Gastroesophageal sphincter (tissue), 3 donors: Measurements from ENCODE around the gene AFF3.

ENCODE experiments used
- CTCF ChIP-seq, 4 experiments: fragments of 200-600 bp in 2 of 4; fragments of 450-650 bp in 2 of 4; sonication (generic) in 1 of 4; IDR thresholded peaks; one replicate each; pipeline ENCODE4 v1.5.1; 2017 to 2019; ENCODE audit warnings: antibody characterized with exemption in 4 of 4, mild to moderate bottlenecking in 2 of 4, moderate library complexity in 2 of 4
- POLR2A ChIP-seq, 2 donors: fragments of 450-650 bp; IDR thresholded peaks; one replicate each; pipeline ENCODE4 v1.6.1; 2017; ENCODE audit warnings: antibody characterized with exemption in 2 of 2, mild to moderate bottlenecking in 2 of 2, moderate library complexity in 1 of 2

- TF ChIP-seq CTCF (IDR thresholded peaks at IDR 0.05) (no peak), POLR2A (IDR thresholded peaks at IDR 0.05) (no peak)
Observed at GRCh38 chr2:99857867-99858444, 284.4 kb downstream of the AFF3 start.
